WI38 (cell line): ENCODE results near the gene RAB28.
"Not testable (repeated sequence)": the region's sequence is repeated elsewhere in the genome, so short reads cannot be mapped to it uniquely, and the experiment has no call there.

ENCODE experiments used
- H3K4me3 ChIP-seq: 2 replicates; pipeline ENCODE4 v1.5.1; 2011; ENCODE audit warnings: low read depth, mild to moderate bottlenecking, control low read depth, low read length
- TF ChIP-seq, protein P1 (sequence below): IDR thresholded peaks from 2 replicates; pipeline ENCODE4 v1.5.1; 2012; ENCODE audit warnings: low read depth, mild to moderate bottlenecking, control low read depth, low read length

RAB28 gene

DNA sequence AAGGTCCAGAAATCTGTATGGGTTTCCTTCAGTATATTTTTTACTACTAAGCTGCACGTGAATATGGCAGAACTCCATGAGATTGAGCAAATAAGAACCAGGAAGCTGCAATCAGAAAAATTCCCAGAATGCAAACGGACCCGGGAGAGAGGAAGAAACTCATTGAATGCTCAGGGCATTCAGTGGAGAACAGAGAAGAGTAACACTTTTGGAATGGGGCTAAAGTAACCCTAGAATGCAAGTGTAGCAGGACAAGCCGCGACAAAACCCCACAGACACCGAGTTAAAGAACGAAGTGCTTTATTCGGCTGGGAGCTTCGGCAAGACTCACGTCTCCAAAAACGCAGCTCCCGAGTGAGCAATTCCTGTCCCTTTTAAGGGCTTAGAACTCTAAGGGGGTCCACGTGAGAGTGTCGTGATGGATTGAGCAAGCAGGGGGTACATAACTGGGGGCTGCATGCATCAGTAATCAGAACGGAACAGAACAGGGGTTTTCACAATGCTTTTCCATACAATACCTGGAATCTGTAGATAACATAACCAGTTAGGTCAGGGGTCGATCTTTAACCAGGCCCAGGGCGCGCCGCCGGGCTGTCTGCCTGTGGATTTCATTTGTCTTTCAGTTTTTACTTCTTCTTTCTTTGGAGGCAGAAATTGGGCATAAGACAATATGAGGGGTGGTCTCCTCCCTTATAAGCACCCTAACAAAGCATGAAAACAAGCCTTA is 56.4 kb downstream of the RAB28 start:
- TF ChIP-seq, protein P1, sequence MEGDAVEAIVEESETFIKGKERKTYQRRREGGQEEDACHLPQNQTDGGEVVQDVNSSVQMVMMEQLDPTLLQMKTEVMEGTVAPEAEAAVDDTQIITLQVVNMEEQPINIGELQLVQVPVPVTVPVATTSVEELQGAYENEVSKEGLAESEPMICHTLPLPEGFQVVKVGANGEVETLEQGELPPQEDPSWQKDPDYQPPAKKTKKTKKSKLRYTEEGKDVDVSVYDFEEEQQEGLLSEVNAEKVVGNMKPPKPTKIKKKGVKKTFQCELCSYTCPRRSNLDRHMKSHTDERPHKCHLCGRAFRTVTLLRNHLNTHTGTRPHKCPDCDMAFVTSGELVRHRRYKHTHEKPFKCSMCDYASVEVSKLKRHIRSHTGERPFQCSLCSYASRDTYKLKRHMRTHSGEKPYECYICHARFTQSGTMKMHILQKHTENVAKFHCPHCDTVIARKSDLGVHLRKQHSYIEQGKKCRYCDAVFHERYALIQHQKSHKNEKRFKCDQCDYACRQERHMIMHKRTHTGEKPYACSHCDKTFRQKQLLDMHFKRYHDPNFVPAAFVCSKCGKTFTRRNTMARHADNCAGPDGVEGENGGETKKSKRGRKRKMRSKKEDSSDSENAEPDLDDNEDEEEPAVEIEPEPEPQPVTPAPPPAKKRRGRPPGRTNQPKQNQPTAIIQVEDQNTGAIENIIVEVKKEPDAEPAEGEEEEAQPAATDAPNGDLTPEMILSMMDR, result no peak
- H3K4me3 ChIP-seq, result no peak overlapping the region

- TF ChIP-seq, protein P1, result no peak
- H3K4me3 ChIP-seq, result no peak overlapping the region
These were observed 68.9 kb downstream of the RAB28 start for GRCh38 chr4:13415068-13415785.

DNA sequence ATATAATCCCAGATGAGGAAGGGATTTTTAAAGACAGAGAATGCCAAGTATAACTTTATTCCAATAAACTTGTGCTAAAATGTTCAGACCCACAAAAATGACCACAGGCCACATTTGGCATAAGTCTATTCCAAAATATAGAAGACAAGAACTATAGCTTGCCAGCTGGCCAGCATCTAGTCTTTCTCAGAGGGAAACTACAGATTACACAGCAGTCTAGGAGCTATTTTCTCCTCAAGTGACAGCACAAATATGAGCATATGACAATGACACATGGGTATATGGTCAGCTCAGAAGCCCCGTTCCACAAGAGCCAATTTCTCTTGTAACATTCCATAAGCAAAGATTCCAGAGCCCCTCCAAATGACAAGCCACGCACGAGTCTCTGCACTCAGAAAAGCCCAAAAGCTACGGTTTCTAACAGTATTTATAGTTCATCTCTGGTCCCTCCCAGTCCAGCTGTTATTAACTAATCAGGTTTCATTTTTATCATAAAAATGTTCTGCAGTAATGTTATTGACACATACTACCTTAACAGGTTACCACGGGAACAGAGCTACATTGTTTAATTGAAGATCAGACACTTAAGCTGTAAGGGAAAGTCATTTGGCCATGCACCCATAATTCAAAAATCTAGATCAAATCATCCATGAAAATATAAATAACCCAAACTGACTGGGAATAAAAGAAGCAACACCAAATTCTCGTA is 70.3 kb downstream of the RAB28 start:
- TF ChIP-seq, protein P1, result no peak
- H3K4me3 ChIP-seq, result no peak overlapping the region

DNA sequence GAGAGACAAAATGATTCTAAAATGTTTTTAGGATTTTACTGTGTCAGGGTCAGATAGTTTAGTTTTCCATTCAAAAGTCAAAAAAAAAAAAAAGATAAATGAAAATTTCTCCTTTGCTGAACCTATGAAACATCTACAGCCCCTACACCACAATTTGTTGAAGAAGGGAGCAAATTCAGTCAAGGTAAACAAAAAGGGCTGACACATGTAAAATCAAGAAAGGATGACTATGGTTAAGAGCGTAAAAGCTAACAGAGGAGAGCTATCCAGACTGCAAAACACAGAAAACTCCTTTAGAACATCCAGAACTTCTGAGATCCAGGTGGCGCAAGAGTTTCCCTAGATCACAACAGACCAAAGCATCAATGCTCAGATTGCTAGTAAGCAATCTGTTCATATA is 72.2 kb downstream of the RAB28 start:
- TF ChIP-seq, protein P1, result no peak

DNA sequence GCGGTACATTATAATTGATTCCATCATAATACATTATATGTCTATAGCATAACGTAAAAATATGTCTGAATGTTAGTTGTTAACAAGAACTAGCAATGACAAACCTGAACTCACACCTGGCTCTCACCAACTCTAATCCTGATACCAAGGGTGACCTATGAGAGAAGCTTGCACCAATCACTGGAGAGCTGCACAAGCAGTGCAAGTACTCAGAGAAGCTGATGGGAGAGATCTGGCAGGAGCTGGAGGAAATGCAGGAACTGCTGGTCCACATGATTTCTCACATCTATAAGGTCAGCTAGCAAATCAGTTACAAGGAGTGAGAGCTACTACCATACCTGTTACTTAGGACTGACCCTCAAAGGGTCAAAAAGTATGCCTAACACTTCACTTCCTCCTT is 74.8 kb downstream of the RAB28 start:
- TF ChIP-seq, protein P1, result no peak
- no peak overlapping the region for H3K4me3 ChIP-seq

More for the DNA sequence above, 72.2 kb downstream of the RAB28 start:
- no peak overlapping the region for H3K4me3 ChIP-seq

DNA sequence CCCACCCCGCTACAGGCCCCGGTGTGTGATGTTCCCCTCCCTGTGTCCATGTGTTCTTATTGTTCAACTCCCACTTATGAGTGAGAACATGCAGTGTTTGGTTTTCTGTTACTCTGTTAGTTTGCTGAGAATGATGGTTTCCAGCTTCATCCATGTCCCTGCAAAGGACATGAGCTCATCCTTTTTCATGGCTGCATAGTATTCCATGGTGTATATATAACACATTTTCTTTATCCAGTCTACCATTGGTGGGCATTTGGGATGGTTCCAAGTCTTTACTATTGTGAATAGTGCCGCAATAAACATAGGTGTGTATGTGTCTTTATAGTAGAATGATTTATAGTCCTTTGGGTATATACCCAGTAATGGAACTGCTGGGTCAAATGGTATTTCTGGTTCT is 78.0 kb downstream of the RAB28 start:
- H3K4me3 ChIP-seq, result not testable (repeated sequence)

- no peak overlapping the region for H3K4me3 ChIP-seq
- TF ChIP-seq, protein P1, result no peak
These were observed 80.3 kb downstream of the RAB28 start for GRCh38 chr4:13403833-13404232.
